HEK293 (cell line): ENCODE measurements around the gene UBR1.

Experiments used
- CTCF ChIA-PET: fragments of 350-600 bp; formaldehyde crosslinking; extraction: SDS; loops from one replicate; lab custom pipeline; 2021; ENCODE audit warnings: antibody characterized with exemption; lab: Yijun Ruan, JAX
- POLR2A ChIA-PET: fragments of 300-600 bp; formaldehyde crosslinking; extraction: SDS; loops from one replicate; lab custom pipeline; 2020; ENCODE audit warnings: antibody characterized with exemption, inconsistent platforms; lab: Yijun Ruan, JAX
- H3K27ac ChIP-seq: fragments of 200-500 bp; sonication (Bioruptor generic); 2 replicates; pipeline ENCODE4 v1.5.1; 2014; ENCODE audit warnings: low read depth, low read length, control low read depth, inconsistent platforms; ENCODE audit errors: extremely low read depth
- H3K36me3 ChIP-seq, 2 experiments: fragments of 200-500 bp in 1 of 2; sonication (Bioruptor generic) in 1 of 2; 1 replicate in 1 of 2; 2 replicates in 1 of 2; pipeline ENCODE4 v1.5.1; 2014 to 2017; ENCODE audit warnings: inconsistent platforms in 2 of 2, low read length in 2 of 2; ENCODE audit not compliant: control insufficient read depth in 2 of 2, insufficient read depth in 1 of 2
- H3K4me1 ChIP-seq: fragments of 200-500 bp; sonication (Bioruptor generic); 2 replicates; pipeline ENCODE4 v1.5.1; 2014; ENCODE audit warnings: mild to moderate bottlenecking, low read length, inconsistent platforms; ENCODE audit not compliant: control insufficient read depth, insufficient read depth
- H3K4me3 ChIP-seq: 2 replicates; pipeline ENCODE4 v1.5.1; 2011; ENCODE audit warnings: low read depth, mild to moderate bottlenecking, control low read depth, low read length, moderate library complexity
- H3K9me3 ChIP-seq: fragments of 200-500 bp; sonication (Bioruptor generic); 2 replicates; pipeline ENCODE4 v1.5.1; 2014; ENCODE audit warnings: low read depth, low read length, inconsistent platforms; ENCODE audit not compliant: control insufficient read depth, insufficient read depth
- FEZF1 ChIP-seq: fragments of 450-650 bp; formaldehyde crosslinking; IDR thresholded peaks from 2 replicates; pipeline ENCODE4 v1.5.1; 2016; ENCODE audit warnings: missing biosample characterization, missing genetic modification characterization
- OVOL3 ChIP-seq: fragments of 450-650 bp; formaldehyde crosslinking; IDR thresholded peaks from 2 replicates; pipeline ENCODE4 v1.5.1; 2016; ENCODE audit warnings: missing biosample characterization, missing genetic modification characterization
- PATZ1 ChIP-seq: fragments of 450-650 bp; formaldehyde crosslinking; IDR thresholded peaks from 2 replicates; pipeline ENCODE4 v1.5.1; 2016; ENCODE audit warnings: missing biosample characterization, missing genetic modification characterization
- PRDM1 ChIP-seq: fragments of 450-650 bp; formaldehyde crosslinking; IDR thresholded peaks from 2 replicates; pipeline ENCODE4; 2016; ENCODE audit warnings: missing biosample characterization, missing genetic modification characterization
- ZBTB17 ChIP-seq: fragments of 450-650 bp; formaldehyde crosslinking; IDR thresholded peaks from 2 replicates; pipeline ENCODE4 v1.5.1; 2016; ENCODE audit warnings: missing biosample characterization, missing genetic modification characterization
- ZNF132 ChIP-seq: fragments of 450-650 bp; formaldehyde crosslinking; IDR thresholded peaks from 2 replicates; pipeline ENCODE4 v1.5.1; 2017; ENCODE audit warnings: missing biosample characterization, missing genetic modification characterization, borderline replicate concordance
- ZNF239 ChIP-seq: fragments of 450-650 bp; formaldehyde crosslinking; IDR thresholded peaks from 2 replicates; pipeline ENCODE4 v1.5.1; 2016; ENCODE audit warnings: missing biosample characterization, missing genetic modification characterization
- ZNF292 ChIP-seq: fragments of 450-650 bp; formaldehyde crosslinking; IDR thresholded peaks from 2 replicates; pipeline ENCODE4 v1.5.1; 2016; ENCODE audit warnings: low read depth, missing biosample characterization, missing genetic modification characterization, borderline replicate concordance
- ZNF302 ChIP-seq: fragments of 450-650 bp; formaldehyde crosslinking; IDR thresholded peaks from 2 replicates; pipeline ENCODE4 v1.5.1; 2016; ENCODE audit warnings: missing biosample characterization, missing genetic modification characterization, low read depth
- ZNF404 ChIP-seq: fragments of 450-650 bp; formaldehyde crosslinking; IDR thresholded peaks from 2 replicates; pipeline ENCODE4 v1.5.1; 2017; ENCODE audit warnings: missing biosample characterization, missing genetic modification characterization
- ZNF501 ChIP-seq: fragments of 450-650 bp; formaldehyde crosslinking; IDR thresholded peaks from 2 replicates; pipeline ENCODE4 v1.5.1; 2016; ENCODE audit warnings: missing biosample characterization, missing genetic modification characterization
- ZNF514 ChIP-seq: fragments of 450-650 bp; formaldehyde crosslinking; IDR thresholded peaks from 2 replicates; pipeline ENCODE4 v1.5.1; 2016; ENCODE audit warnings: missing biosample characterization, missing genetic modification characterization
- ZNF548 ChIP-seq: fragments of 450-650 bp; formaldehyde crosslinking; IDR thresholded peaks from 2 replicates; pipeline ENCODE4 v1.5.1; 2016; ENCODE audit warnings: missing biosample characterization, missing genetic modification characterization
- ZNF558 ChIP-seq: fragments of 450-650 bp; formaldehyde crosslinking; IDR thresholded peaks from 2 replicates; pipeline ENCODE4 v1.5.1; 2016; ENCODE audit warnings: missing biosample characterization, missing genetic modification characterization
- ZNF624 ChIP-seq: fragments of 450-650 bp; formaldehyde crosslinking; IDR thresholded peaks from 2 replicates; pipeline ENCODE4 v1.5.1; 2017; ENCODE audit warnings: missing biosample characterization, missing genetic modification characterization
- ZNF626 ChIP-seq: fragments of 450-650 bp; sonication (Bioruptor Pico); formaldehyde crosslinking; IDR thresholded peaks from 2 replicates; pipeline ENCODE4 v1.5.1; 2018; ENCODE audit warnings: missing biosample characterization, missing genetic modification characterization, inconsistent platforms
- ZNF658 ChIP-seq: fragments of 450-650 bp; formaldehyde crosslinking; IDR thresholded peaks from 2 replicates; pipeline ENCODE4; 2016; ENCODE audit warnings: missing biosample characterization, missing genetic modification characterization
- ZSCAN23 ChIP-seq: fragments of 450-650 bp; formaldehyde crosslinking; IDR thresholded peaks from 2 replicates; pipeline ENCODE4 v1.5.1; 2016; ENCODE audit warnings: missing biosample characterization, missing genetic modification characterization
- ZSCAN30 ChIP-seq: fragments of 450-650 bp; IDR thresholded peaks from 2 replicates; pipeline ENCODE4 v1.5.1; 2018; ENCODE audit warnings: missing biosample characterization, mild to moderate bottlenecking, missing genetic modification characterization, moderate library complexity
- TF ChIP-seq, protein P1 (sequence below): fragments of 450-650 bp; formaldehyde crosslinking; IDR thresholded peaks from 2 replicates; pipeline ENCODE4 v1.5.1; 2016; ENCODE audit warnings: missing biosample characterization, missing genetic modification characterization, borderline replicate concordance
- TF ChIP-seq, protein P2 (sequence below): fragments of 450-650 bp; formaldehyde crosslinking; IDR thresholded peaks from 2 replicates; pipeline ENCODE4 v1.5.1; 2017; ENCODE audit warnings: missing biosample characterization, missing genetic modification characterization
- TF ChIP-seq, protein P3 (sequence below): fragments of 450-650 bp; formaldehyde crosslinking; IDR thresholded peaks from 2 replicates; pipeline ENCODE4 v1.5.1; 2016; ENCODE audit warnings: missing biosample characterization, missing genetic modification characterization
- TF ChIP-seq, protein P4 (sequence below): fragments of 450-650 bp; formaldehyde crosslinking; IDR thresholded peaks from 2 replicates; pipeline ENCODE4 v1.5.1; 2016; ENCODE audit warnings: missing biosample characterization, missing genetic modification characterization

The UBR1 gene

DNA sequence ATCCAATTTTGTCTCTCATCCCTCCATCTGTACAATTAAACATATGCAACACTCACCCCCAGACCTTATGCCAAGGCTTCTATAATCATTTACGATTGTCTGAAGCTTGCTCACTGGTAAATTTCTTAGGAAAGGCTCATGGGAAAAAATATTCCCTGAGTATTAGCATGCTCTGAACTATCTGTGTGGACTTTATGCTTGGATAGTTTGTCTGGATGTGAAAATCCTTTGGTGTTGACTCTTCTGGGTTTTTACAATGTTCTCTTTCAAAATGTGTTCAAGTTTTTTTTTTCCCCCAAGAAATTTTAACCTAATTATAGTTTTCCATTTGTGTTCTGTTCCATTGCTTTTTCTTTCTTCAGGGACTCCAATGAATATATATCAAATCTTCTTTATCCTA, 165.3 kb downstream of the UBR1 start:
- TF ChIP-seq PRDM1 (tag by site-specific recombination) = no peak
- no peak for TF ChIP-seq OVOL3 (tag by site-specific recombination)
- TF ChIP-seq ZNF558 (tag by site-specific recombination) = no peak
- no peak for TF ChIP-seq ZNF626
- TF ChIP-seq ZNF624 = no peak
- TF ChIP-seq ZNF132 = no peak
- TF ChIP-seq PATZ1 (tag by site-specific recombination) = no peak
- no peak for TF ChIP-seq ZNF239 (tag by site-specific recombination)
- TF ChIP-seq ZBTB17 (tag by site-specific recombination) = no peak
- TF ChIP-seq ZNF514 = no peak
- TF ChIP-seq, protein P1, sequence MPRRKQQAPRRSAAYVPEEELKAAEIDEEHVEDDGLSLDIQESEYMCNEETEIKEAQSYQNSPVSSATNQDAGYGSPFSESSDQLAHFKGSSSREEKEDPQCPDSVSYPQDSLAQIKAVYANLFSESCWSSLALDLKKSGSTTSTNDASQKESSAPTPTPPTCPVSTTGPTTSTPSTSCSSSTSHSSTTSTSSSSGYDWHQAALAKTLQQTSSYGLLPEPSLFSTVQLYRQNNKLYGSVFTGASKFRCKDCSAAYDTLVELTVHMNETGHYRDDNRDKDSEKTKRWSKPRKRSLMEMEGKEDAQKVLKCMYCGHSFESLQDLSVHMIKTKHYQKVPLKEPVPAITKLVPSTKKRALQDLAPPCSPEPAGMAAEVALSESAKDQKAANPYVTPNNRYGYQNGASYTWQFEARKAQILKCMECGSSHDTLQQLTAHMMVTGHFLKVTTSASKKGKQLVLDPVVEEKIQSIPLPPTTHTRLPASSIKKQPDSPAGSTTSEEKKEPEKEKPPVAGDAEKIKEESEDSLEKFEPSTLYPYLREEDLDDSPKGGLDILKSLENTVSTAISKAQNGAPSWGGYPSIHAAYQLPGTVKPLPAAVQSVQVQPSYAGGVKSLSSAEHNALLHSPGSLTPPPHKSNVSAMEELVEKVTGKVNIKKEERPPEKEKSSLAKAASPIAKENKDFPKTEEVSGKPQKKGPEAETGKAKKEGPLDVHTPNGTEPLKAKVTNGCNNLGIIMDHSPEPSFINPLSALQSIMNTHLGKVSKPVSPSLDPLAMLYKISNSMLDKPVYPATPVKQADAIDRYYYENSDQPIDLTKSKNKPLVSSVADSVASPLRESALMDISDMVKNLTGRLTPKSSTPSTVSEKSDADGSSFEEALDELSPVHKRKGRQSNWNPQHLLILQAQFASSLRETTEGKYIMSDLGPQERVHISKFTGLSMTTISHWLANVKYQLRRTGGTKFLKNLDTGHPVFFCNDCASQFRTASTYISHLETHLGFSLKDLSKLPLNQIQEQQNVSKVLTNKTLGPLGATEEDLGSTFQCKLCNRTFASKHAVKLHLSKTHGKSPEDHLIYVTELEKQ (tag by site-specific recombination) = no peak
- TF ChIP-seq ZNF501 (tag by site-specific recombination) = no peak
- TF ChIP-seq, protein P2, sequence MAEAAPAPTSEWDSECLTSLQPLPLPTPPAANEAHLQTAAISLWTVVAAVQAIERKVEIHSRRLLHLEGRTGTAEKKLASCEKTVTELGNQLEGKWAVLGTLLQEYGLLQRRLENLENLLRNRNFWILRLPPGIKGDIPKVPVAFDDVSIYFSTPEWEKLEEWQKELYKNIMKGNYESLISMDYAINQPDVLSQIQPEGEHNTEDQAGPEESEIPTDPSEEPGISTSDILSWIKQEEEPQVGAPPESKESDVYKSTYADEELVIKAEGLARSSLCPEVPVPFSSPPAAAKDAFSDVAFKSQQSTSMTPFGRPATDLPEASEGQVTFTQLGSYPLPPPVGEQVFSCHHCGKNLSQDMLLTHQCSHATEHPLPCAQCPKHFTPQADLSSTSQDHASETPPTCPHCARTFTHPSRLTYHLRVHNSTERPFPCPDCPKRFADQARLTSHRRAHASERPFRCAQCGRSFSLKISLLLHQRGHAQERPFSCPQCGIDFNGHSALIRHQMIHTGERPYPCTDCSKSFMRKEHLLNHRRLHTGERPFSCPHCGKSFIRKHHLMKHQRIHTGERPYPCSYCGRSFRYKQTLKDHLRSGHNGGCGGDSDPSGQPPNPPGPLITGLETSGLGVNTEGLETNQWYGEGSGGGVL (tag by site-specific recombination) = no peak
- TF ChIP-seq ZSCAN23 (tag by site-specific recombination) = no peak
- CTCF ChIA-PET = interaction anchor here (0.5 to 0.6 kb wide), 2 partner anchors 121 to 139 kb away, joined by 3 to 4 read pairs; no protein-coding TSS in a partner anchor
- Histone ChIP-seq H3K4me1 (no peaks in the 10 kb centered on the region), H3K36me3 (peaks cover 0 to 18% of the 10 kb centered on the region in 2 experiments; a peak in 1 of 3 replicates), H3K4me3 (no peak overlapping the region), H3K9me3 (no peaks in the 10 kb centered on the region), H3K27ac (no peak overlapping the region)
- POLR2A ChIA-PET = no interaction called here

GRCh38 chr15:42939841-42940240, 166.0 kb downstream of the UBR1 start:
- Histone ChIP-seq H3K4me1 (no peaks in the 10 kb centered on the region), H3K27ac (no peak overlapping the region), H3K9me3 (no peaks in the 10 kb centered on the region), H3K36me3 (peaks cover 0 to 12% of the 10 kb centered on the region in 2 experiments; a peak in 1 of 3 replicates), H3K4me3 (no peak overlapping the region)
- ChIA-PET CTCF (interaction anchor here (0.5 kb wide), 1 partner anchor 120 kb away, joined by 4 read pairs; no protein-coding TSS in a partner anchor), POLR2A (no interaction called here)
- TF ChIP-seq, protein P3, sequence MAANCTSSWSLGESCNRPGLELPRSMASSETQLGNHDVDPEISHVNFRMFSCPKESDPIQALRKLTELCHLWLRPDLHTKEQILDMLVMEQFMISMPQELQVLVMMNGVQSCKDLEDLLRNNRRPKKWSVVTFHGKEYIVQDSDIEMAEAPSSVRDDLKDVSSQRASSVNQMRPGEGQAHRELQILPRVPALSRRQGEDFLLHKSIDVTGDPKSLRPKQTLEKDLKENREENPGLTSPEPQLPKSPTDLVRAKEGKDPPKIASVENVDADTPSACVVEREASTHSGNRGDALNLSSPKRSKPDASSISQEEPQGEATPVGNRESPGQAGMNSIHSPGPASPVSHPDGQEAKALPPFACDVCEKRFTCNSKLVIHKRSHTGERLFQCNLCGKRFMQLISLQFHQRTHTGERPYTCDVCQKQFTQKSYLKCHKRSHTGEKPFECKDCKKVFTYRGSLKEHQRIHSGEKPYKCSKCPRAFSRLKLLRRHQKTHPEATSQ = no peak
- TF ChIP-seq ZNF658 (no peak), ZSCAN30 (tag by site-specific recombination) (no peak), ZNF558 (tag by site-specific recombination) (no peak), ZNF302 (tag by site-specific recombination) (no peak), ZNF292 (tag by site-specific recombination) (no peak), FEZF1 (no peak), ZNF404 (tag by site-specific recombination) (no peak), ZNF548 (tag by site-specific recombination) (no peak)
- TF ChIP-seq, protein P4, sequence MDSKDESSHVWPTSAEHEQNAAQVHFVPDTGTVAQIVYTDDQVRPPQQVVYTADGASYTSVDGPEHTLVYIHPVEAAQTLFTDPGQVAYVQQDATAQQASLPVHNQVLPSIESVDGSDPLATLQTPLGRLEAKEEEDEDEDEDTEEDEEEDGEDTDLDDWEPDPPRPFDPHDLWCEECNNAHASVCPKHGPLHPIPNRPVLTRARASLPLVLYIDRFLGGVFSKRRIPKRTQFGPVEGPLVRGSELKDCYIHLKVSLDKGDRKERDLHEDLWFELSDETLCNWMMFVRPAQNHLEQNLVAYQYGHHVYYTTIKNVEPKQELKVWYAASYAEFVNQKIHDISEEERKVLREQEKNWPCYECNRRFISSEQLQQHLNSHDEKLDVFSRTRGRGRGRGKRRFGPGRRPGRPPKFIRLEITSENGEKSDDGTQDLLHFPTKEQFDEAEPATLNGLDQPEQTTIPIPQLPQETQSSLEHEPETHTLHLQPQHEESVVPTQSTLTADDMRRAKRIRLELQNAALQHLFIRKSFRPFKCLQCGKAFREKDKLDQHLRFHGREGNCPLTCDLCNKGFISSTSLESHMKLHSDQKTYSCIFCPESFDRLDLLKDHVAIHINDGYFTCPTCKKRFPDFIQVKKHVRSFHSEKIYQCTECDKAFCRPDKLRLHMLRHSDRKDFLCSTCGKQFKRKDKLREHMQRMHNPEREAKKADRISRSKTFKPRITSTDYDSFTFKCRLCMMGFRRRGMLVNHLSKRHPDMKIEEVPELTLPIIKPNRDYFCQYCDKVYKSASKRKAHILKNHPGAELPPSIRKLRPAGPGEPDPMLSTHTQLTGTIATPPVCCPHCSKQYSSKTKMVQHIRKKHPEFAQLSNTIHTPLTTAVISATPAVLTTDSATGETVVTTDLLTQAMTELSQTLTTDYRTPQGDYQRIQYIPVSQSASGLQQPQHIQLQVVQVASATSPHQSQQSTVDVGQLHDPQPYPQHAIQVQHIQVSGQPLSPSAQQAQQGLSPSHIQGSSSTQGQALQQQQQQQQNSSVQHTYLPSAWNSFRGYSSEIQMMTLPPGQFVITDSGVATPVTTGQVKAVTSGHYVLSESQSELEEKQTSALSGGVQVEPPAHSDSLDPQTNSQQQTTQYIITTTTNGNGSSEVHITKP = no peak
